ENCODE data around the gene SS18L1. TPM values are rescaled to one million over a fixed set of nuclear protein-coding genes. Genes with fewer than 3 reads are reported as not detected.

The SS18L1 gene
- total RNA-seq, 1 experiment from 2014 or later, result 68.9 TPM

DNA sequence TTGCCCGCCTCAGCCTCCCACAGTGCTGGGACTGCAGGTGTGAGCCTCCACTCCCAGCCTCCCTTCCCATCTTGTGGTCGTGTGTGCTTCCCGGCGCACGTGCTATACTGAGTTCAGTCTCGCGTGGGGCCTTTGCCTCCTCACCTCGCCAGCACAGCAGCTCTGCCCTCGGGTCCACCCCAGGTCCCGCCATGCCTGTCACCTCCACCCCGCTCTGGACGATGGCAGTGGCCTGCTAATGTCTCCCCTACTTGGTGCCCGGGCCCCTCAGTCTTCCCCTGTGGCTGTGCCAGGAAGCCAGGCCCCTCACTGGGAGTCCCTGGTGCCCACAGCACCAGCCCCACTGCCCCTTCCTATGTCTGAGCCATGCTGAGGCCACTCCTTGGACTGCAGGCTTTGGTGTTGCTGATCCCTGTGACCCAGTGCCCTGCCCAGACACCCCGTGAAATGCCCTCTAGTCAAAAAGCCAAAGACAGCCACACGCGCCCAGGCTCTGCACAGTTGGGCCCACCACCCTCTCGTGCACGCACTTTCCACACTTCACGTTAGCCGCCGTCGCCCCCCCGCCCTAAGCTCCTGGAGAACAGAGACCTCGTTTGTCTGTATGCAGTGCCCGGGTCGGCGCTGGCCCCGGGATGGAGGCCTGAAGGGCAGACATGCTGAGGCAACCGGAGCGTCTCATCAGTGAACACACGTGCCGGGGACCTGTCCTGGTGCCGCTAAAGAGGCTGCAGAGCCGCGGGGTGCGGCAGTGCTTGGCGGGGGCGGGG lies 62.2 kb downstream of the SS18L1 start:
- Histone ChIP-seq H3K9me3 (replicated peaks) (no peaks in the 10 kb centered on the region), H3K27ac (no peak overlapping the region), H3K36me3 (no peaks in the 10 kb centered on the region), H3K27me3 (no peaks in the 10 kb centered on the region), H3K4me3 (no peak overlapping the region), H3K4me1 (peaks cover 49% of the 10 kb centered on the region)
- DNase-seq, result no peak

DNA sequence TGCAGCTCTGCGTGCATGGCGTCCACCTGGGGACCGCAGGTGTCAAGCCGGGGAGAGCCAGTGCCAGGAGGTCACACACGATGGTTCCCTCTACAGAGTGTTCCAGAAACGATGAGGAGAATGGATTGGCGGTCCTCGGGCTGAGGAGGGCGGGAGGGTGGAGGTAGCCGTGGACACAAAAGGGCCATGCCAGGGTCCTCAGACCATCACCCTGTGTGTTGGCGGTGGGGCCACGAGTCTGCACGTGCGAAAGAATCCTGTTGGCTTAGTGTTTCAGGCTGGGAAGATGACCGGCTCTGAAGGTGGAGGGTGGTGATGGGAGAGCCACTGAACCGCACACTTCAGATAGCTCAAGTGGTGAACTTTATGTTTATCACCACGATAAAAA lies 62.8 kb downstream of the SS18L1 start:
- Histone ChIP-seq H3K27ac (no peak overlapping the region), H3K4me1 (peaks cover 47% of the 10 kb centered on the region), H3K9me3 (replicated peaks) (no peaks in the 10 kb centered on the region), H3K4me3 (no peak overlapping the region), H3K27me3 (no peaks in the 10 kb centered on the region), H3K36me3 (no peaks in the 10 kb centered on the region)
- DNase-seq, result no peak

DNA sequence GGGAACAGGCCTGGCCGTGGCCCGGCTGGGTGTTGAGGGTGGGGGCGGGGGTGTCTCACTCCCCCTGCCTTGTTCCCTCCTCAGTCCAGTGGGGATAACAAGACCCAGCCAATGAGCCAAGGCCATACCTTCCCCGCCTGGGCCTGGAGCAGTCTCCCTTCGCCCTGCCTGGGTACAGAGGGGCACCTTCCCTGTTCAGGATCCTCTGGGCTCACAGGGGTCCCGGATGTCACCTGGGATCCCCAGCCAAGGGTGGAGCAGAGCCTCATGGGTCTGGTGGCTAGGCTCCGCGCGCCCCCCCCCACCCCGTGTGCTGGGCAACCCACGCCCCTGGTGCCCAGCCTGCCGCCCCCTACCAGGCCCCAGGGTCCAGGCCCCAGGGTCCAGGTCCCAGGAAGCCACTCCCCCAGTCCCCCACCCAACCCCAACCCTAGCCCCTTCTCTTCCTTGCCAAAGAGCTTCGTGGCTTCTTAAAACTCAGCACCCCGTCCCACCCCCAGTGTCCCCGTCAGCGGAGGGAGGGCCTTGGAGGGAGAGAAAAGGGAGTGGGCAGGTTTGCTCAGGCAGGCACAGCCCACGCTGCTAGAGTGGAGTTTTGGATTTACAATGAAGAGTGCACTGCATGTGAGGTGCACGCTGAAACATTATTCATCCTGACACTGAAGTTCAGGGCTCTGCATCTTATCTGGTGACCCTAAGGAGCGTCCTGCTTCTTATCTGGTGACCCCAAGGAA lies 64.7 kb downstream of the SS18L1 start:
- no peak overlapping the region for H3K27ac ChIP-seq
- H3K27me3 ChIP-seq, result no peaks in the 10 kb centered on the region
- H3K36me3 ChIP-seq, result no peaks in the 10 kb centered on the region
- no peak for DNase-seq
- no peaks in the 10 kb centered on the region for H3K9me3 ChIP-seq (replicated peaks)
- H3K4me3 ChIP-seq, result no peak overlapping the region
- peaks cover 37% of the 10 kb centered on the region for H3K4me1 ChIP-seq

DNA sequence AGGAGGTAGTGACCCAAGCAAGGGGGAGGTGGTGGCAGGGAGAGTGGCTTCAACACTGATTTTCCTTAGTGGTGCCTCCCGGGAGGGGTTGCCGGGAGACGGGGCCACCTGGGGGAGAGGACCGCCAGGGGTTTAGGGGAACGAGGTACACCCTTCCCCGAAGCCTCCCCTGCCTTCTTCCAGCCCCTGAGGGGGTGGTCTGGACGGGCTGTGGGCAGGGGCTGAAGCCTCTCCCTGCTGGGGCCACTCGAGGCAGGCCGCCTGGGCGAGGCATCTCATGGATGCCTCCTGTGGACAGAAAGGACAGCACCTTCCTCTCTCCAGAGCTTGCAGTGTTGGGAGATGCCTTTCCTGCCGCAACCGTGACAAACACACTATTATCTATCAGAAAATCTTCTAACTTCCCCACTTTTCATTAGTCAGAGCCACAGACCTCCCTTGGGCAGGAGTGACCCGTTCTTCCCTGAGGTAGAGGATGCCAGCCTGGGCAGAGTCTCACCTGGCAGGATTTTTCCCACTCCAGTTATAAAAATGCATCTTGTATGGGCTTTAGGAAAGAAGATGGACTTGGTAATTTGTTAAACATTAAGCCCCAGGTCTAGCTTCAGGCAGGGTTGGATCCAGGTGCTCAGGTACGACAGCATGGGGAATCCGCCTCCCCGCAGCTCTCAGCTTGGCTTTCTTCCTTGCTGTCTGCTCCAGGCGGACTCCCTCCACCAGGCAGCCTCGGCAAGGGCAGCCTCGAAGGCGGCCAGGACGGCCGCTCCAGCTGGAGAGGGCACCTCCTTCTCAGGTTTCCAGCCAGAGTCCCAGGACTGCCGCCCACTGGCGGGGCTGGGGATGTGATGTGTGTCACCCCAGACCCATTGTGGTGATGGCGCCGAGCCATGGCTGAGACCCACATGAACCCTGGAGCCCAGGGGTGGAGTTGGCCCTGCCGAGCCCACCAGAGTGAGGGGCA lies 65.5 kb downstream of the SS18L1 start:
- Histone ChIP-seq H3K4me1 (peaks cover 31% of the 10 kb centered on the region), H3K36me3 (no peaks in the 10 kb centered on the region), H3K9me3 (replicated peaks) (no peaks in the 10 kb centered on the region), H3K27me3 (no peaks in the 10 kb centered on the region), H3K4me3 (no peak overlapping the region), H3K27ac (no peak overlapping the region)
- peak; percentile 74 to 77 for DNase-seq

DNA sequence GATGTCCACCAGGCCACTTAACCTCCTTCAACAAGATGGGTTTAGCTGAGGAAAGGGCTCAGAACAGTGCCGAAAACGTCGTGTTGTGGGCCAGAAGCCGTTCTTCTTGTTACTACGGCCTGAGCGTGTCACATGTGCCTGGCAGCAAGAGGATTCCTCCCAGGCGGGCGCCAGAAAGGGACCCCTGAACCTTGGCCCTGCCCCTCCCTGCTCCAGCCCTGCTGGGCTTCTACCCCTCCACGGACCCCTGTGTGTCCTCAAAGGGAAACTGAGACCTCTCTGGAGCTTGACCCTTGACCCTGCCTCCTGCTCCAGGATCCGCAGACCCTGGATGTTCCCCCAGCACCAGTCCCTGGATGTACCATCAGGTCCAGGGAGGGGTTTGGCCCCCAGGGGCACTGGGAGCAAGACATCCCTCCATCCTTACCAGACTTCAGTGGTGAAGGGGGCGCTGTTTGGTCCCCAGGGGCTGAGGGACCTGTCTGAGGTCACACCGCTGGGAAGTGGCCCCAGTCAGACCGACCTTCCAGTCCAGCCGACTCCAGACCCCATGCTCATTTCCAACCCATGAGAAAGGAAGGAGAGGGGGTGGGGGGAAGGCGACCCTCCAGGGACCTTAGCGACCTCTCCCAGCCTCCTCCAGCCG lies 66.4 kb downstream of the SS18L1 start:
- H3K27me3 ChIP-seq, result peaks cover 5% of the 10 kb centered on the region; the same call in 1 of the 2 replicates
- H3K4me3 ChIP-seq, result no peak overlapping the region
- H3K36me3 ChIP-seq, result no peaks in the 10 kb centered on the region
- no peaks in the 10 kb centered on the region for H3K9me3 ChIP-seq (replicated peaks)
- DNase-seq, result peak in 1 of 2 experiments; percentile 45
- peaks cover 25% of the 10 kb centered on the region for H3K4me1 ChIP-seq
- H3K27ac ChIP-seq, result no peak overlapping the region

DNA sequence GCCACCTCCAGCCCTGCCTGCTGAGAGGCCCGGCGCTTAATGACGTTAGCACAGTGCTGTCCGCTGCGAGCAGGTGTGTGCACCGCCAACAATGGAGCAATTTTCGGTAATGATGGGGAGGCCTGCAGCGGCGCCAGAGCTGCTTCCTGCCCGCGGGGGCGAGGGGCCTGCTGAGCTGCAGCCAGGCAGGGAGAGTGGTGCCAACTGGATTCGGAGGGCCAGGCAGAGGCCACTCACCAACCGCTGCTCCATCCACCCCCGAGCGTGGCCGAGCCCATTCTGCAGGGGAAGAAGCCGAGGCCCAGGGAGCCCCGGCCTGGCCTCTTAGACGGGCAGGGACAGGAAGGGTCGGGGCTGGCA lies 66.9 kb downstream of the SS18L1 start:
- peak; percentile 72 to 75 for DNase-seq
- H3K36me3 ChIP-seq, result no peaks in the 10 kb centered on the region
- H3K4me1 ChIP-seq, result peaks cover 25% of the 10 kb centered on the region
- peaks cover 10% of the 10 kb centered on the region; the same call in 1 of the 2 replicates for H3K27me3 ChIP-seq
- no peaks in the 10 kb centered on the region for H3K9me3 ChIP-seq (replicated peaks)
- no peak overlapping the region for H3K4me3 ChIP-seq
- no peak overlapping the region for H3K27ac ChIP-seq

DNA sequence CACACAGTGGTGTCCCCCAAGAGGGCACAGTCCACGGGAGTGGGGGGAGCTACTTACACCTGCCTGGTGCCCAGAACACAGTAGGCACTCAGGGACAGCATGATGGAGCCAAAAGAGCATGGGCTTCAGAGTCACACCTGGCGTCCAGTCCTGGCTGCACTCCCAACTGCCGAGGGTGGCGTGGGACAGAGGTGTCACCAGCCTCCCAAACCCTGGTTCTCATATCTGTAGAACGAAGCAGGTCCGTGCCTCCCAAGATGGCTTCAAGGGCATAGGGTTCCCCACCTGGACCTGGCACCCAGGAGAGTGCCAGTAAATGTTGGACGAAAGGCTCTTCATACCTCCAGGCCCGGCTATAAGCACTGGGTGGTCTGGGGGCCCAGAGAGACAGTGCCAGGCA lies 67.6 kb downstream of the SS18L1 start:
- peaks cover 16% of the 10 kb centered on the region; the same call in 1 of the 2 replicates for H3K27me3 ChIP-seq
- H3K9me3 ChIP-seq (replicated peaks), result no peaks in the 10 kb centered on the region
- DNase-seq, result no peak
- no peaks in the 10 kb centered on the region for H3K36me3 ChIP-seq
- peaks cover 25% of the 10 kb centered on the region for H3K4me1 ChIP-seq
- H3K4me3 ChIP-seq, result no peak overlapping the region
- no peak overlapping the region for H3K27ac ChIP-seq

DNA sequence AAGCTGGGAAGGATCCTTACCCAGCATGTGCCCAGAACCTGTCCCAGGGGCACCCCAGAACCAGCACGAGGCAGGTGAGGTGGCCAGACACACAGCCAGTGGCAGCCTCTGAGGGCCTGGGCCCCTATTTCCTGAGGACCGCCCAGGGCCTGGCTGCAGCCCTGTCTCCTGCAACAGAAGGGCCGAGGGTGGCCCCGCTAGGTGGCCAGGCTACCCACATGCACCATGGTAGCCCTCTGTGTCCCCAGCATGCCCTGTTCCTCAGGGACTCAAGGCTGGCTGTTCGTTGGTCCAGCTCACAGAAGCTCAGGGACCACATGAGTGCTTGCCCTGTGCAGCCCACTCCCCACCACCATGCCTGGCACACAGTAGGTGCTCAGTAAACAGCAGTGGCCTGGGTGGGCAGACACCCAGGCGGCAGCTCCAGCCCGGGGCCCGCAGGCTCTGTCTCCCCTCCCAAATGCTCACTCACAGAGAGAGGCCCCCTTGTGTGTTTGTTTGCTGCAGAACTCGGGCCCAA lies 68.3 kb downstream of the SS18L1 start:
- H3K9me3 ChIP-seq (replicated peaks), result no peaks in the 10 kb centered on the region
- H3K4me3 ChIP-seq, result no peak overlapping the region
- DNase-seq, result no peak
- H3K36me3 ChIP-seq, result no peaks in the 10 kb centered on the region
- peaks cover 25% of the 10 kb centered on the region for H3K4me1 ChIP-seq
- no peak overlapping the region for H3K27ac ChIP-seq
- H3K27me3 ChIP-seq, result peaks cover 18% of the 10 kb centered on the region; the same call in 1 of the 2 replicates

DNA sequence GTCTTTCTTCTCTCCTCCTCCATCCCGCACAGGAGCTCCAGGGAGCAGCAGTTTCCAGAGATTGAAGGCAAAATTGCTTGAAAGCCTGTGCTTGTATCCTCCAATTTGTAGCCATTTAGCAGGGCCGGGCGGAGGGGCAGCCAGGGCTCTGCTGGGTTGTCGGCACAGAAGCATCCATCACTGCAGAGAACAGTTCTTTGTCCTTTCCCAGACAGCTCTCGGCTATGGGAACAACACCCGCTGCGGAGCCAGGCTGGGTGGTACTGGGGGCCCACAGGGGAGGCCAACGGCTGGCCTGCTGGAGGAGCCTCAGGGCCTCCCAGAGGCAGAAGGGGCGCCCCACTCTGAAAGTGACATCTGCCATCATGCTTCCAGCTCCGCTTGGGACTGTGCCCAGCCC lies 68.7 kb downstream of the SS18L1 start:
- H3K27ac ChIP-seq, result no peak overlapping the region
- DNase-seq, result peak in 1 of 2 experiments; percentile 55
- H3K9me3 ChIP-seq (replicated peaks), result no peaks in the 10 kb centered on the region
- peaks cover 18% of the 10 kb centered on the region; the same call in 1 of the 2 replicates for H3K27me3 ChIP-seq
- no peak overlapping the region for H3K4me3 ChIP-seq
- peaks cover 29% of the 10 kb centered on the region for H3K4me1 ChIP-seq
- H3K36me3 ChIP-seq, result no peaks in the 10 kb centered on the region

DNA sequence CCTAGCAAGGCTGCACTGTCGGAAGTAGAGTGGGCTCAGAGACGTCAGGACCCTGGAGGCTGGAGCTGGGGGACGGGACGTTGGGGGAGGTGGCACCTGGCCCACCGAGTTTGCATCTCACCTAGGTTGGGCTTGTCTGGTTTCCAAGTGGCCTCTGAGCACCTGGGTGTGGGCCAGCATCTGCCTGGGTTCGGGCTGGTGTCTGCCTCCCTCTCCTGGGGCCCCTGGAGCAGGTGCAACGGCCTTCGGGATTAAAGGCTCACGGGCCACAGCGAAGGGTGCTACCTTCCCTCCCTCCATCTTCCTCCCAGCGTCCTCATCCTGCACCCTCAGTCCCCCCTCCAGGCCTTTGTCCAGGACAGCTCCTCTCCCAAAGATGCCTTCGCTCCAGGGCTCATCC lies 70.5 kb downstream of the SS18L1 start:
- Histone ChIP-seq H3K4me1 (peaks cover 29% of the 10 kb centered on the region), H3K4me3 (no peak overlapping the region), H3K9me3 (replicated peaks) (no peaks in the 10 kb centered on the region), H3K36me3 (no peaks in the 10 kb centered on the region), H3K27ac (no peak overlapping the region), H3K27me3 (peaks cover 31% of the 10 kb centered on the region)
- no peak for DNase-seq

DNA sequence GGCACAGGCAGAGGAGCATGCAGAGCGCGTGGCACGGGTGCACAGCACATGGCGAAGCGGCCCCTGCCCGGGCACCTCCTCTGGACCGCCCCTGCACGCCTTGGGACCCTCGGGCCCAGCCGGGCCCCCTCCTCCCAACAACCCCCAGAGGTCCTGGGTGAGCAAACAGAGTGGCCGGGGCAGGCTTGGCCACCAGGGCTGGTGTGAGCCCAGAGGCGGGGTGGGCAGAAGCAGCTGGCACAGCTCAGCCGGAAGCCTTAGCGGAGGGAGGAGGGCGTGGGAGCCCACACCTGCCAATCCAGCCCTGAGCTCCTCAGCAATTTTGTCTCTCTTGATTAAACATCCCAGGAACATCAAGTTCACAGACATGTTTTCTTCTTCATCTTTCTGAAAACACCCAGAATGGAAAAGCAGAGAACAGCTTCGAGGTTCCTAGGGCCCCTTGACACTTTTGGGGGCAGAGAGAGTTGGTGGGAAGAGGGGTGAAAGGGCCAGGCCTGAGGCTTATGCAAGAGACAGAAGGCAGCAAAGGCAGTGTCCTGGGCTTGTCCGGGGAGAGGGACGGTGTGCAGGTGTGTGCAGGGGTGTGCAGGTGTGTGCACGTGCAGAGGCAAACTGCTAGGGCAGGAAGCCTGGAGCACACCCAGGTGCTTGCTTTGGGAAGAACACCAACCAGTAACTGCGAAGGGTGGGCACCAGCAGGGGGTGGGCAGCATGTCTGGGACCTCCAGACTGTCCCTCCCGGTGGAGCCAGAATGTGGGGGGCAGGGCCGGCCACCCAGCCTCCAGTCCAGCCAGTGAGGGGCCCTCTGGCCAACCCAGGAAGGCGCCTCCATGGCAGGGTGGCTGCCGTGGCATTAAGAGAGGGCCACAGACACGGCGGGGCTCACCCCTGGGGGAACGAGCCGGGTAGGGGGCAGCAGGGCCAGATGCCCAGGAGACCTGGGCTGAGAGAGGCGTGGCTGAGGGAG lies 71.7 kb downstream of the SS18L1 start:
- H3K27me3 ChIP-seq, result peaks cover 34% of the 10 kb centered on the region
- no peaks in the 10 kb centered on the region for H3K9me3 ChIP-seq (replicated peaks)
- H3K4me1 ChIP-seq, result peaks cover 20% of the 10 kb centered on the region
- H3K27ac ChIP-seq, result no peak overlapping the region
- H3K36me3 ChIP-seq, result no peaks in the 10 kb centered on the region
- H3K4me3 ChIP-seq, result no peak overlapping the region
- DNase-seq, result no peak

DNA sequence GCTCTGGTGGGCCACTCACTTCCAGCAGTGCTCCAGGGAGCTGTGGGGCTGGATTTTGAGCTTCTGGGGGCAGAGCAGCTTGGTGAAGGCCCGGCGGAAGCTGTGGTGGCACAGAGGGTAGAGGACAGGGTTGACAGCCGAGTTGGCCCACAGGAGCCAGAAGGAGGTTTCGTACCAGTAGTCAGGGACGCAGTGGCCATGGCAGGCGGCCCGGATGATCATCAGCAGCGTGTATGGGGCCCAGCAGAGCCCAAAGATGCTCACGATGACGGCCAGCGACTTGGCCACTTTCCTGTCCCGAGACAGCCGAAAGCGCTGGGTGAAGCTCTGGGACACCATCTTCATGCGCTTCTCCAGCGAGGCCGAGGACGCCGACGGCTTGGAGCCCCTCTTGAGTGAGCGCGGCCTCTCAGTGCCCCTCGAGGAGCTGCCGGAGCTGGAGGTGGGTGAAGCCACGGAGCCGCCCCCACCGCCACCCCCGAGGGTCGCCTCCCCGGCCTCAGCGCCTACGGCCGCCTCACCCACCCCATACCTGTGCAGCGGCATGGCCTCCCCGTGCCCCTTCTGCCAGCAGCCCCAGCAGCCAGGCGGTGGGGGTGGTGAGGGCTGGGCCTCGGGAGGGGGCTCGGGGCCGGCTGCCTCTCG lies 72.5 kb downstream of the SS18L1 start:
- DNase-seq, result no peak
- H3K4me1 ChIP-seq, result peaks cover 12% of the 10 kb centered on the region
- no peak overlapping the region for H3K27ac ChIP-seq
- H3K27me3 ChIP-seq, result peaks cover 34% of the 10 kb centered on the region
- H3K36me3 ChIP-seq, result no peaks in the 10 kb centered on the region
- H3K9me3 ChIP-seq (replicated peaks), result no peaks in the 10 kb centered on the region
- no peak overlapping the region for H3K4me3 ChIP-seq

All from SJCRH30 (cell line).